ENCODE results near the gene TPTE2. TPM values are rescaled to one million over a fixed set of nuclear protein-coding genes. Genes with fewer than 3 reads are reported as not detected.

The TPTE2 gene
- total and polyA plus RNA-seq, 2 of the 8 experiments (the other 6 are each of a cell fraction or from before 2014, with no cell fraction given) = not detected

- Histone ChIP-seq H3K27ac (ENCODE audit: low read depth, low read length) (no peak overlapping the region), H3K9me3 (ENCODE audit: insufficient read depth in 2 of 2, low read depth in 1 of 2, low read length in 1 of 2) (peaks cover 13% of the 10 kb centered on the region in 2 experiments; a peak in 3 of 4 replicates), H4K20me1 (replicated peaks in 1 of 2; ENCODE audit: control insufficient read depth in 1 of 2, insufficient read depth in 2 of 2, low read length in 2 of 2) (no peaks in the 10 kb centered on the region), H2BK5ac (ENCODE audit: low read depth, low read length) (no peak overlapping the region), H3K4me3 (ENCODE audit: extremely low read depth in 1 of 4, insufficient read depth in 2 of 4, low read depth in 3 of 4, low read length in 4 of 4) (no peak overlapping the region), H3K4ac (replicated peaks; ENCODE audit: insufficient read length, low read depth, low read length) (no peak overlapping the region), H3K23me2 (ENCODE audit: low read depth, low read length) (no peaks in the 10 kb centered on the region), H4K5ac (ENCODE audit: insufficient read length, low read depth, low read length) (no peak overlapping the region), H2AFZ (ENCODE audit: low read length) (no peak overlapping the region), H3K56ac (replicated peaks; ENCODE audit: insufficient read length, low read depth, low read length) (no peak overlapping the region), H3K27me3 (replicated peaks in 1 of 4; ENCODE audit: control insufficient read depth in 3 of 4, extremely low read depth in 1 of 4, insufficient read depth in 3 of 4, low read length in 3 of 4) (no peaks in the 10 kb centered on the region), H3K4me1 (replicated peaks in 1 of 4; ENCODE audit: control insufficient read depth in 3 of 4, insufficient read depth in 4 of 4, low read length in 3 of 4) (no peaks in the 10 kb centered on the region), H4K8ac (ENCODE audit: extremely low read depth, insufficient read depth, low read length) (no peak overlapping the region), H2BK12ac (ENCODE audit: low read depth, low read length) (no peak overlapping the region), H3K4me2 (ENCODE audit: insufficient read depth in 1 of 2, low read depth in 2 of 2, low read length in 2 of 2) (no peak overlapping the region), H2BK20ac (ENCODE audit: low read length) (no peak overlapping the region), H2AK5ac (ENCODE audit: low read depth, low read length) (no peak overlapping the region), H3K14ac (ENCODE audit: insufficient read length) (no peak overlapping the region), H3K18ac (ENCODE audit: extremely low read depth, low read length) (no peak overlapping the region), H3K9ac (replicated peaks in 1 of 4; ENCODE audit: extremely low read depth in 1 of 4, low read depth in 3 of 4, low read length in 3 of 4) (no peak overlapping the region), H4K91ac (replicated peaks; ENCODE audit: insufficient read length, low read length) (no peak overlapping the region), H3K79me2 (ENCODE audit: control insufficient read depth in 1 of 2, insufficient read depth in 2 of 2, low read length in 2 of 2) (no peaks in the 10 kb centered on the region), H3K36me3 (ENCODE audit: control insufficient read depth in 2 of 4, insufficient read depth in 4 of 4, low read length in 3 of 4) (no peaks in the 10 kb centered on the region), H2BK120ac (replicated peaks; ENCODE audit: low read depth, low read length) (no peak overlapping the region), H3K79me1 (ENCODE audit: low read depth, low read length) (no peaks in the 10 kb centered on the region), H2BK15ac (ENCODE audit: low read length) (no peak overlapping the region), H3K23ac (ENCODE audit: insufficient read length) (no peak overlapping the region)
- TF ChIP-seq EZH2 (IDR thresholded peaks at IDR 0.05; ENCODE audit: low read depth, low read length, severe bottlenecking) (no peak), CTCF (IDR thresholded peaks at IDR 0.05; ENCODE audit: control extremely low read depth in 1 of 3, insufficient read depth in 1 of 3, low read depth in 1 of 3, low read length in 3 of 3) (peak in 2 of 3 experiments; percentile 34 to 38; a peak in 2 of 4 replicates), BCL11A (IDR thresholded peaks at IDR 0.05; ENCODE audit: low read depth in 2 of 2, low read length in 2 of 2) (no peak), RAD21 (IDR thresholded peaks at IDR 0.05 in 1 of 2, conservative IDR thresholded peaks at IDR 0.05 in 1 of 2; ENCODE audit: low read depth in 2 of 2, low read length in 2 of 2) (peak; percentile 62 to 63)
- DNase-seq (ENCODE audit: low read depth in 1 of 2, low spot score in 2 of 2) (no peak), FAIRE-seq (peak; percentile 57)
- ChIA-PET POLR2A (ENCODE audit: partially characterized antibody) (no interaction called here), CTCF (ENCODE audit: partially characterized antibody) (interaction anchor here (1.0 kb wide), 1 partner anchor 39 kb away, joined by 4 read pairs; no protein-coding TSS in a partner anchor)
- 75% methylated on average over 9 of the region's 9 CpGs; no CpG with 5 or more reads in 1 of the 2 experiments for WGBS, 2 experiments (ENCODE audit: extremely low coverage in 1 of 2, insufficient coverage in 1 of 2, insufficient read length in 1 of 2, insufficient replicate concordance in 2 of 2, low coverage in 1 of 2, low lambda C conversion rate in 2 of 2, missing lambda C conversion rate in 1 of 2)
Observed at GRCh38 chr13:19587635-19588300, 26.4 kb upstream of the TPTE2 start.

Measured in H1 (cell line).